H9 (cell line): ENCODE measurements around the gene CLSTN3. TPM values are rescaled to one million over a fixed set of nuclear protein-coding genes. Genes with fewer than 3 reads are reported as not detected.

Experiments
- DNase-seq: peaks from one replicate; pipeline ENCODE4 v3.0.0-alpha.2; 2017
- H2AFZ ChIP-seq: one replicate; pipeline ENCODE4 v1.6.1; 2013; ENCODE audit warnings: mild to moderate bottlenecking, low read length, control low read depth, moderate library complexity
- H2AK5ac ChIP-seq: 2 replicates; pipeline ENCODE4 v1.6.1; 2013; ENCODE audit warnings: low read length, control low read depth, mixed read lengths; ENCODE audit not compliant: insufficient read length
- H2BK120ac ChIP-seq: one replicate; pipeline ENCODE4 v1.6.1; 2013; ENCODE audit warnings: low read depth, mild to moderate bottlenecking, low read length, control low read depth, inconsistent platforms; ENCODE audit not compliant: poor library complexity, severe bottlenecking
- H2BK12ac ChIP-seq: 2 replicates; pipeline ENCODE4 v1.6.1; 2013; ENCODE audit warnings: low read length, control low read depth, mixed read lengths, low read depth; ENCODE audit not compliant: insufficient read length
- H2BK15ac ChIP-seq: 2 replicates; pipeline ENCODE4 v1.6.1; 2013; ENCODE audit warnings: low read depth, low read length, control low read depth
- H2BK20ac ChIP-seq: one replicate; pipeline ENCODE4 v1.6.1; 2013; ENCODE audit warnings: low read depth, mild to moderate bottlenecking, low read length, control low read depth, inconsistent platforms; ENCODE audit not compliant: poor library complexity, severe bottlenecking
- H2BK5ac ChIP-seq: 2 replicates; pipeline ENCODE4 v1.6.1; 2013; ENCODE audit warnings: low read length, control low read depth, mixed read lengths; ENCODE audit not compliant: insufficient read length
- H3K14ac ChIP-seq: 2 replicates; pipeline ENCODE4 v1.6.1; 2013; ENCODE audit warnings: low read length, control low read depth; ENCODE audit not compliant: insufficient read depth
- H3K18ac ChIP-seq: 2 replicates; pipeline ENCODE4 v1.6.1; 2013; ENCODE audit warnings: low read depth, mild to moderate bottlenecking, mixed read lengths, low read length, control low read depth; ENCODE audit not compliant: insufficient read length
- H3K23ac ChIP-seq: 2 replicates; pipeline ENCODE4 v1.6.1; 2013; ENCODE audit warnings: low read length, control low read depth, mixed read lengths, low read depth; ENCODE audit not compliant: insufficient read length
- H3K23me2 ChIP-seq: 2 replicates; pipeline ENCODE4 v1.6.1; 2013; ENCODE audit warnings: low read depth, mild to moderate bottlenecking, mixed read lengths, low read length, control low read depth; ENCODE audit not compliant: insufficient read length, poor library complexity, severe bottlenecking
- H3K27ac ChIP-seq: 2 replicates; pipeline ENCODE4 v1.5.1; 2013; ENCODE audit warnings: low read length, control low read depth, mixed read lengths, low read depth; ENCODE audit not compliant: insufficient read length
- H3K27me3 ChIP-seq: 2 replicates; pipeline ENCODE4 v1.6.1; 2013; ENCODE audit warnings: low read length, control low read depth, inconsistent platforms; ENCODE audit not compliant: insufficient read depth
- H3K4ac ChIP-seq: 2 replicates; pipeline ENCODE4 v1.6.1; 2013; ENCODE audit warnings: low read depth, mild to moderate bottlenecking, control low read depth, inconsistent platforms, low read length, moderate library complexity
- H3K4me1 ChIP-seq: 2 replicates; pipeline ENCODE4 v1.6.1; 2013; ENCODE audit warnings: low read length, control low read depth, inconsistent platforms; ENCODE audit not compliant: insufficient read depth
- H3K4me2 ChIP-seq: 2 replicates; pipeline ENCODE4 v1.6.1; 2013; ENCODE audit warnings: low read length, control low read depth, mixed read lengths; ENCODE audit not compliant: insufficient read length, insufficient read depth
- H3K56ac ChIP-seq: 2 replicates; pipeline ENCODE4 v1.6.1; 2013; ENCODE audit warnings: low read depth, mild to moderate bottlenecking, mixed read lengths, low read length, control low read depth; ENCODE audit not compliant: insufficient read length
- H3K79me1 ChIP-seq: 2 replicates; pipeline ENCODE4 v1.6.1; 2013; ENCODE audit warnings: low read depth, mild to moderate bottlenecking, moderate library complexity, low read length, control low read depth, inconsistent platforms; ENCODE audit not compliant: insufficient read depth, poor library complexity, severe bottlenecking
- H3K79me2 ChIP-seq: 2 replicates; pipeline ENCODE4 v1.6.1; 2013; ENCODE audit warnings: low read length, control low read depth, inconsistent platforms; ENCODE audit not compliant: insufficient read depth
- H3K9ac ChIP-seq: 2 replicates; pipeline ENCODE4 v1.6.1; 2013; ENCODE audit warnings: low read length, control low read depth, mixed read lengths; ENCODE audit not compliant: insufficient read length; ENCODE audit errors: extremely low read depth
- H3K9me3 ChIP-seq: one replicate; pipeline ENCODE4 v1.6.1; 2013; ENCODE audit warnings: low read depth, low read length, inconsistent platforms; ENCODE audit not compliant: control insufficient read depth
- H3T11ph ChIP-seq: one replicate; pipeline ENCODE4 v1.6.1; 2013; ENCODE audit warnings: mild to moderate bottlenecking, low read length, control low read depth, inconsistent platforms
- H4K20me1 ChIP-seq: one replicate; pipeline ENCODE4 v1.6.1; 2013; ENCODE audit not compliant: control insufficient read depth, insufficient read length, insufficient read depth
- H4K5ac ChIP-seq: 2 replicates; pipeline ENCODE4 v1.6.1; 2013; ENCODE audit warnings: low read depth, mild to moderate bottlenecking, mixed read lengths, low read length, control low read depth; ENCODE audit not compliant: insufficient read length
- H4K8ac ChIP-seq: replicated peaks from 2 replicates; pipeline ENCODE4 v1.6.1; 2013; ENCODE audit warnings: low read length, control low read depth, mixed read lengths, low read depth; ENCODE audit not compliant: insufficient read length
- H4K91ac ChIP-seq: 2 replicates; pipeline ENCODE4 v1.6.1; 2013; ENCODE audit warnings: low read depth, mild to moderate bottlenecking, moderate library complexity, mixed read lengths, low read length, control low read depth; ENCODE audit not compliant: insufficient read length
- H3K27ac Mint-ChIP-seq, 3 experiments: 2 replicates in 2 of 3; 3 replicates in 1 of 3; pipeline ENCODE4 v1.8.0; 2020 to 2021; ENCODE audit warnings: mixed read lengths in 3 of 3, mild to moderate bottlenecking in 1 of 3, moderate library complexity in 1 of 3
- H3K27me3 Mint-ChIP-seq: 2 replicates; pipeline ENCODE4 v1.8.0; 2021; ENCODE audit warnings: low read depth, mild to moderate bottlenecking, moderate library complexity, mixed read lengths
- H3K36me3 Mint-ChIP-seq, 3 experiments: 2 replicates in 2 of 3; 3 replicates in 1 of 3; pipeline ENCODE4 v1.8.0; 2020 to 2021; ENCODE audit warnings: low read depth in 3 of 3, mixed read lengths in 3 of 3; ENCODE audit not compliant: insufficient read depth in 1 of 3
- H3K4me1 Mint-ChIP-seq, 2 experiments: 2 replicates each; pipeline ENCODE4 v1.8.0; 2020; ENCODE audit warnings: mixed read lengths in 2 of 2
- H3K4me3 Mint-ChIP-seq, 2 experiments: 2 replicates in 1 of 2; 3 replicates in 1 of 2; pipeline ENCODE4 v1.8.0; 2020 to 2021; ENCODE audit warnings: mild to moderate bottlenecking in 2 of 2, mixed read lengths in 2 of 2, moderate library complexity in 1 of 2
- H3K9me3 Mint-ChIP-seq, 2 experiments: 2 replicates in 1 of 2; 3 replicates in 1 of 2; pipeline ENCODE4 v1.8.0; 2020; ENCODE audit warnings: mild to moderate bottlenecking in 2 of 2, mixed read lengths in 2 of 2, moderate library complexity in 1 of 2
- WGBS: extraction: QIAGEN DNeasy Blood & Tissue Kit; methylation state at CpG from one replicate; pipeline ENCODE4 v1.1.7; 2013; ENCODE audit warnings: missing lambda C conversion rate, low lambda C conversion rate, mixed read lengths; ENCODE audit not compliant: insufficient read length; ENCODE audit errors: extremely low coverage; 5-methylcytosine and 5-hydroxymethylcytosine counted together
- total RNA-seq: library from RNA; stranded (reverse); gene quantifications from 2 replicates; pipeline ENCODE4 v1.2.1, GENCODE V29; 2021
- TF ChIP-seq, protein P1 (sequence below): fragments of 200-600 bp; sonication (generic); conservative IDR thresholded peaks from 3 replicates; pipeline ENCODE4 v1.8.0; 2021; ENCODE audit warnings: antibody characterized with exemption, mild to moderate bottlenecking

Gene CLSTN3
- total RNA-seq, 1 experiment from 2014 or later: 26.2 TPM

DNA sequence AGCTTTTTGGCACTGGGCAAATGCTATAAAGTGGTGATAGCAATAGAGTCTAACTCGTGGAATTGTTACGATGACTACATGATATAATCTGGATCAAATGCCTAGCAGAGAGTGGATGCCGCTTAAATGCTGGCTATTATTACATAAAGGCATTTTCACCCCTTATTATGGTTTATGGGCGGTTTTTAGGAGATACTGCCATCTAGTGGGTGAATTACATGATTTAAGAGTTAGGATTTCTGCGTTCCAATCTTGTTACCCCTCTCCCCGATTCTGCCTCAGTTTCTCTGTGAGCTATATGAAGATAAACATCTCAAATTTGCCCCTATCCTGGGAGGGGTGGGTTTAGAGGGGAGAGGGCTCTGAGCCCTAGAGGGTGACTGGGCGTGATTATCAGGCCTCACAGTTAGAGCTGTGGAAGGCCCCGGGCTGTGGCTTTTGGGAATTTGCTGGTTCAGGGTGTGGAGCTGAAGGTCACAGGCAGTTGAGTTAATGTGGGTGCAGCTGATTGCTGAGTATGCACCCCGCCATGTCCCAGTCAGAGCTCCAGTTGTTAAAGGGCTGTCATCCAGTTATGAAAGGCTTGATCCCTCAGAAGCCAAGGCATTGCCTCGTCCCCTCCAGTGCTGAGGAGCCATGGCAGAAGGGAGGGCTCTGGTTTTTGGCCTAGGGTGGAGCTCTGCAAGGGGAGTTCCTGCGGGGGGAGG is 14.4 kb downstream of the CLSTN3 start:
- Histone ChIP-seq H4K20me1 (no peaks in the 10 kb centered on the region), H2AK5ac (no peak overlapping the region), H3K23ac (no peak overlapping the region), H3K4me2 (no peak overlapping the region), H2BK20ac (no peak overlapping the region), H3K18ac (no peak overlapping the region), H3K56ac (no peak overlapping the region), H3K4ac (no peak overlapping the region), H3K14ac (no peak overlapping the region), H3T11ph (no peak overlapping the region), H3K79me1 (no peaks in the 10 kb centered on the region), H3K27ac (no peak overlapping the region), H2AFZ (no peak overlapping the region), H4K91ac (no peak overlapping the region), H4K8ac (no peak overlapping the region), H3K9ac (no peak overlapping the region), H2BK15ac (no peak overlapping the region), H4K5ac (no peak overlapping the region), H3K79me2 (no peaks in the 10 kb centered on the region), H3K27me3 (no peaks in the 10 kb centered on the region), H2BK120ac (no peak overlapping the region), H2BK5ac (no peak overlapping the region), H3K9me3 (no peaks in the 10 kb centered on the region), H3K4me1 (no peaks in the 10 kb centered on the region), H3K23me2 (no peaks in the 10 kb centered on the region), H2BK12ac (no peak overlapping the region)
- Mint-ChIP-seq H3K27me3 (no peaks in the 10 kb centered on the region; the same call in 1 of the 2 replicates), H3K9me3 (no peaks in the 10 kb centered on the region), H3K4me1 (no peaks in the 10 kb centered on the region), H3K4me3 (no peak overlapping the region), H3K27ac (no peak overlapping the region), H3K36me3 (peaks cover 6 to 44% (median 30%) of the 10 kb centered on the region in 3 experiments)
- TF ChIP-seq, protein P1, sequence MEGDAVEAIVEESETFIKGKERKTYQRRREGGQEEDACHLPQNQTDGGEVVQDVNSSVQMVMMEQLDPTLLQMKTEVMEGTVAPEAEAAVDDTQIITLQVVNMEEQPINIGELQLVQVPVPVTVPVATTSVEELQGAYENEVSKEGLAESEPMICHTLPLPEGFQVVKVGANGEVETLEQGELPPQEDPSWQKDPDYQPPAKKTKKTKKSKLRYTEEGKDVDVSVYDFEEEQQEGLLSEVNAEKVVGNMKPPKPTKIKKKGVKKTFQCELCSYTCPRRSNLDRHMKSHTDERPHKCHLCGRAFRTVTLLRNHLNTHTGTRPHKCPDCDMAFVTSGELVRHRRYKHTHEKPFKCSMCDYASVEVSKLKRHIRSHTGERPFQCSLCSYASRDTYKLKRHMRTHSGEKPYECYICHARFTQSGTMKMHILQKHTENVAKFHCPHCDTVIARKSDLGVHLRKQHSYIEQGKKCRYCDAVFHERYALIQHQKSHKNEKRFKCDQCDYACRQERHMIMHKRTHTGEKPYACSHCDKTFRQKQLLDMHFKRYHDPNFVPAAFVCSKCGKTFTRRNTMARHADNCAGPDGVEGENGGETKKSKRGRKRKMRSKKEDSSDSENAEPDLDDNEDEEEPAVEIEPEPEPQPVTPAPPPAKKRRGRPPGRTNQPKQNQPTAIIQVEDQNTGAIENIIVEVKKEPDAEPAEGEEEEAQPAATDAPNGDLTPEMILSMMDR: peak; percentile 71
- no CpG with 5 or more reads among the region's 11 CpGs for WGBS
- DNase-seq: no peak
